ENCODE measurements around the gene DHODH. TPM values are rescaled to one million over a fixed set of nuclear protein-coding genes. Genes with fewer than 3 reads are reported as not detected.
"Not testable (repeated sequence)": the region's sequence is repeated elsewhere in the genome, so short reads cannot be mapped to it uniquely, and the experiment has no call there.

Gene DHODH
- total and polyA plus RNA-seq, 7 experiments from 2014 or later, result 4.9 to 15.6 (median 13.5) TPM

DNA sequence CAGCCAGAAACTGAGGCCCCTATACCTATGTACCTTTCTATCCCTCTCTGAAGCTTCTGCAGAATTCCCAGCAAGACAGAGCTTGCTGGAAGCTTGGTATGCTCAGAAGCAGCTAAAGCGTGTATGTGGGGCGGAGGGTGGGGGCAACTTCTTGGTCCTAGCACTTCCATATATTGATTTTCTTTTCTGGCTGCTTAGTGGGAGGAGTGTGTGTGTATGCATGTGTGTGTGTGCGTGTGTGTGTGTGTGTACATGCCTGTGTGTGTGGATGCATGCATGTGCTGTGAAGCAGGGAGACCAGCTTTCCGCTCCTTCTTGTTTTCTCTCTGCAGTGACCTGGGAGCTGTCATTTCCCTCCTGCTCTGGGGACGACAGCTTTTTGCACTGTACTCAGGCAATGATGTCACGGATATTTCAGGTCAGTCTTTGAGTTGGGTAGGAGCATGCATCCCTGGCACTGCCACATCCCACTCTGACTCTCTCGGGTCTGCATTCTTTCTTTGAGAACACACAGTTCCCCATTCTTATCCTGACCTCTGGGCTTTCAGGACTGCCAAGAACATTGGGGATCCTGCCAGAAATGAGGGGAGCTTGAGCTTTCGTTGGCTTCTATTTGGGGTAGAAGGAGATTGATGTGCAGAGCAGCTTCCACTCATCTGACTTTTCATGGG is 65.2 kb downstream of the DHODH start:
- peaks cover 0 to 2% (median 0%) of the 10 kb centered on the region in 7 donors for H3K4me1 Mint-ChIP-seq
- no peaks in the 10 kb centered on the region for H3K9me3 Mint-ChIP-seq
- intact Hi-C loops (cut with micrococcal nuclease), result no loop called here

DNA sequence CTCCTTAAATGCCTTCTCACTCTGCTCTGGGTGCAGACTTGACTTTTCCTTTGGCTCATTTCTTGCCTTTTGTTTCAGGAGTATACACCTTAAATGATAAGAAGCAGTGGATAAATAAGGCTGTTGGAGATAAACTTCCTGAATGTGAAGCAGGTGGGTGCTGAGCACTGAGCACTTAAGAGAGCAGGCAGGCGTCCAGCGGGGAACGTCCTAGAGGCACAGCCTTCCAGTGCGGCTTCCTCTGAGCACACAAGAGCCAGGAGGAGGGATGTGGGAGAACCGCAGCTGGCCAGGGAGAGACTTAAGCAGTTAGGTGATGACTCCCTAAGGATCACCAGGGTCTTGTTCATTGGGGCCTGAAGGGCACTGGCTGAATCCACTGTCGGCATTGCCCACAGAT is 66.5 kb downstream of the DHODH start:
- H3K36me3 ChIP-seq (ENCODE audit: control insufficient read depth in 2 of 3, insufficient read depth in 3 of 3, low read length in 3 of 3); H3K27me3 ChIP-seq (ENCODE audit: control insufficient read depth in 2 of 2, insufficient read depth in 2 of 2, low read length in 2 of 2); ATAC-seq; CTCF ChIA-PET; H3K4me3 Mint-ChIP-seq; H3K27me3 Mint-ChIP-seq; H3K4me1 Mint-ChIP-seq; intact Hi-C loops (cut with micrococcal nuclease); POLR2A ChIA-PET; DNase-seq; H3K27ac Mint-ChIP-seq; H3K4me3 ChIP-seq (ENCODE audit: low read length); H3K9me3 Mint-ChIP-seq; H3K27ac ChIP-seq (ENCODE audit: low read depth, low read length); H3K9me3 ChIP-seq (ENCODE audit: control insufficient read depth in 2 of 3, low read length in 3 of 3); H3K4me1 ChIP-seq (ENCODE audit: control insufficient read depth in 2 of 2, insufficient read depth in 2 of 2, low read length in 2 of 2): not testable (repeated sequence)
- peaks cover 0 to 15% (median 0%) of the 10 kb centered on the region in 5 donors for H3K36me3 Mint-ChIP-seq

More for the DNA sequence above, 65.2 kb downstream of the DHODH start:
- no peak overlapping the region for H3K4me3 ChIP-seq (ENCODE audit: low read length)
- Mint-ChIP-seq H3K36me3 (peaks cover 0 to 16% (median 0%) of the 10 kb centered on the region in 5 donors), H3K27ac (no peak overlapping the region), H3K27me3 (no peaks in the 10 kb centered on the region), H3K4me3 (no peak overlapping the region)
- no peaks in the 10 kb centered on the region for H3K27me3 ChIP-seq (ENCODE audit: control insufficient read depth in 2 of 2, insufficient read depth in 2 of 2, low read length in 2 of 2)
- H3K27ac ChIP-seq (ENCODE audit: low read depth, low read length), result no peak overlapping the region
- ChIA-PET CTCF (interaction anchor here (1.0 kb wide), 1 partner anchor 54 kb away, joined by 3 read pairs; no protein-coding TSS in a partner anchor), POLR2A (interaction anchor here (0.6 kb wide), 1 partner anchor 679 kb away, joined by 5 read pairs; no protein-coding TSS in a partner anchor)
- H3K36me3 ChIP-seq (ENCODE audit: control insufficient read depth in 2 of 3, insufficient read depth in 3 of 3, low read length in 3 of 3), result no peaks in the 10 kb centered on the region
- ATAC-seq (no peak), DNase-seq (no peak)
- H3K4me1 ChIP-seq (ENCODE audit: control insufficient read depth in 2 of 2, insufficient read depth in 2 of 2, low read length in 2 of 2), result no peaks in the 10 kb centered on the region
- H3K9me3 ChIP-seq (ENCODE audit: control insufficient read depth in 2 of 3, low read length in 3 of 3), result no peaks in the 10 kb centered on the region

Other genes with a start within 250 kb of the DHODH start
- 100 to 1,000 TPM in 2 of 5 experiments, 10 to 100 TPM in 3; 95.3 to 147 (median 100.0) TPM for gene AP1G1, start 199.9 kb upstream of the DHODH start, total RNA-seq
- 10 to 100 TPM in 1 of 2 donors, 1 to 10 TPM in 1; 6.7 to 12.8 TPM for gene AP1G1, start 199.9 kb upstream of the DHODH start, polyA plus RNA-seq
- gene ATXN1L, start 162.8 kb upstream of the DHODH start, total RNA-seq, result 10 to 100 TPM; 24.6 to 52.9 (median 30.7) TPM
- 10 to 100 TPM in 1 of 2 donors, 1 to 10 TPM in 1; 8.9 to 10.7 TPM for gene ATXN1L, start 162.8 kb upstream of the DHODH start, polyA plus RNA-seq
- gene ZNF821, start 124.6 kb upstream of the DHODH start, total RNA-seq, result 10 to 100 TPM in 2 of 5 experiments, 1 to 10 TPM in 3; 2.6 to 13.3 (median 7.0) TPM
- gene ZNF821, start 124.6 kb upstream of the DHODH start, polyA plus RNA-seq, result 1 to 10 TPM; 3.0 to 8.6 TPM
- gene IST1, start 113.2 kb upstream of the DHODH start, total RNA-seq, result 100 to 1,000 TPM; 176 to 303 (median 286) TPM
- gene IST1, start 113.2 kb upstream of the DHODH start, polyA plus RNA-seq, result 100 to 1,000 TPM; 130 to 231 TPM
- under 1 TPM in 2 of 5 experiments, not detected in 3; 0.05 to 0.15 TPM for gene PKD1L3, start 8.3 kb upstream of the DHODH start, total RNA-seq
- not detected for gene PKD1L3, start 8.3 kb upstream of the DHODH start, polyA plus RNA-seq
- 1 to 10 TPM in 1 of 5 experiments, not detected in 4; 5.2 TPM for gene HP, start 45.8 kb downstream of the DHODH start, total RNA-seq
- under 1 TPM in 1 of 2 donors, not detected in 1; 0.26 TPM for gene HP, start 45.8 kb downstream of the DHODH start, polyA plus RNA-seq
- not detected for gene HPR, start 54.5 kb downstream of the DHODH start, total RNA-seq
- gene HPR, start 54.5 kb downstream of the DHODH start, polyA plus RNA-seq, result under 1 TPM in 1 of 2 donors, not detected in 1; 0.34 TPM
- 10 to 100 TPM; 12.5 to 20.9 (median 18.5) TPM for gene TXNL4B, start 84.9 kb downstream of the DHODH start, total RNA-seq
- gene TXNL4B, start 84.9 kb downstream of the DHODH start, polyA plus RNA-seq, result 10 to 100 TPM; 13.4 to 22.0 TPM
- gene DHX38, start 85.1 kb downstream of the DHODH start, total RNA-seq, result 100 to 1,000 TPM in 3 of 5 experiments, 10 to 100 TPM in 2; 90.1 to 113 (median 104) TPM
- gene DHX38, start 85.1 kb downstream of the DHODH start, polyA plus RNA-seq, result 10 to 100 TPM; 21.6 to 46.9 TPM
- 1 to 10 TPM in 4 of 5 experiments, under 1 TPM in 1; 0.85 to 2.0 (median 1.4) TPM for gene PMFBP1, start 163.4 kb downstream of the DHODH start, total RNA-seq
- gene PMFBP1, start 163.4 kb downstream of the DHODH start, polyA plus RNA-seq, result under 1 TPM in 1 of 2 donors, not detected in 1; 0.12 TPM